HCT116 (cell line): Measurements from ENCODE around the gene MRPL47. TPM values are rescaled to one million over a fixed set of nuclear protein-coding genes. Genes with fewer than 3 reads are reported as not detected.

Experiments used
- ATAC-seq: fragments of 200-7000 bp; cut with Tn5 transposase; 2 replicates; pipeline ENCODE4 v1.9.1; 2020; ENCODE audit warnings: mild to moderate bottlenecking, moderate library complexity
- BruUV-seq: library from RNA; stranded (reverse); fragments of 400-500 nt; replicated peaks from 2 replicates; lab custom pipeline; 2021; lab: Mats Ljungman, UMichigan
- CTCF ChIA-PET: fragments of 300-600 bp; sonication (Branson Sonifier 250); formaldehyde crosslinking; loops from one replicate; lab custom pipeline; 2021; ENCODE audit warnings: antibody characterized with exemption; lab: Charles Lee
- POLR2A ChIA-PET: fragments of 300-600, 350-600 bp; sonication (Branson Sonifier 250); formaldehyde crosslinking; loops from one replicate; lab custom pipeline; 2021; ENCODE audit warnings: antibody characterized with exemption; lab: Charles Lee
- RAD21 ChIA-PET, 2 experiments: fragments of 300-600 bp; sonication (Branson Sonifier 250); formaldehyde crosslinking; loops; one replicate each; lab custom pipeline; 2023; ENCODE audit warnings: low total read pairs in 2 of 2; ENCODE audit not compliant: uncharacterized antibody in 2 of 2, unreplicated experiment in 2 of 2, low non-redundant PET in 1 of 2; lab: Charles Lee
- DNase-seq: peaks from one replicate; pipeline ENCODE4 v3.0.0-alpha.2; 2010; ENCODE audit warnings: low read depth, low spot score
- H2AFZ ChIP-seq: fragments of 200-600 bp; shearing (Covaris generic), sonication (generic); 2 replicates; pipeline ENCODE4 v1.6.1; 2017; ENCODE audit warnings: low read depth, mixed run types, mixed read lengths, antibody characterized with exemption, low read length; ENCODE audit not compliant: poor library complexity, severe bottlenecking
- H3K27ac ChIP-seq: 2 replicates; pipeline ENCODE4 v1.5.1; 2012; ENCODE audit warnings: low read depth, low read length
- H3K27me3 ChIP-seq: fragments of 200-600 bp; sonication (generic); 2 replicates; pipeline ENCODE4 v1.6.1; 2016; ENCODE audit warnings: mixed run types, low read length, mixed read lengths; ENCODE audit not compliant: insufficient read depth
- H3K36me3 ChIP-seq, 2 experiments: fragments of 200-500 bp in 1 of 2; fragments of 200-600 bp in 1 of 2; sonication (Bioruptor generic) in 1 of 2; sonication (generic) in 1 of 2; 2 replicates each; pipeline versions ENCODE4 v1.5.1 to v1.6.1; 2014 to 2016; ENCODE audit warnings: low read length in 2 of 2, inconsistent platforms in 1 of 2, mixed read lengths in 1 of 2, mixed run types in 1 of 2; ENCODE audit not compliant: insufficient read depth in 2 of 2, control insufficient read depth in 1 of 2
- H3K4me1 ChIP-seq, 2 experiments: fragments of 200-600 bp in 1 of 2; sonication (generic) in 1 of 2; 2 replicates each; pipeline versions ENCODE4 v1.5.1 to v1.6.1; 2012 to 2017; ENCODE audit warnings: low read length in 2 of 2, inconsistent platforms in 1 of 2, mild to moderate bottlenecking in 1 of 2, mixed read lengths in 1 of 2, mixed run types in 1 of 2, moderate library complexity in 1 of 2; ENCODE audit not compliant: insufficient read depth in 2 of 2, control insufficient read depth in 1 of 2
- H3K4me2 ChIP-seq: fragments of 200-600 bp; sonication (generic); 2 replicates; pipeline ENCODE4 v1.6.1; 2017; ENCODE audit warnings: mixed run types, low read length, mixed read lengths
- H3K4me3 ChIP-seq, 2 experiments: fragments of 200-600 bp in 1 of 2; sonication (generic) in 1 of 2; replicated peaks in 1 of 2; 2 replicates each; pipeline ENCODE4 v1.5.1; 2011 to 2016; ENCODE audit warnings: low read length in 2 of 2, control low read depth in 1 of 2, low read depth in 1 of 2, mild to moderate bottlenecking in 1 of 2, mixed read lengths in 1 of 2, mixed run types in 1 of 2
- H3K79me2 ChIP-seq: fragments of 200-600 bp; sonication (generic); 2 replicates; pipeline ENCODE4 v1.6.1; 2017; ENCODE audit warnings: mild to moderate bottlenecking, mixed run types, low read length, moderate library complexity, mixed read lengths; ENCODE audit not compliant: insufficient read depth
- H3K9ac ChIP-seq: fragments of 200-600 bp; sonication (generic); 2 replicates; pipeline ENCODE4 v1.6.1; 2016; ENCODE audit warnings: low read length, mixed read lengths
- H3K9me2 ChIP-seq: fragments of 200-600 bp; sonication (generic), shearing (Covaris generic); 2 replicates; pipeline ENCODE4 v1.6.1; 2017; ENCODE audit warnings: mixed run types, mild to moderate bottlenecking, moderate library complexity; ENCODE audit not compliant: insufficient read depth
- H3K9me3 ChIP-seq, 2 experiments: fragments of 200-500 bp in 1 of 2; fragments of 200-600 bp in 1 of 2; sonication (Bioruptor generic) in 1 of 2; sonication (generic) in 1 of 2; 2 replicates each; pipeline ENCODE4 v1.6.1; 2014 to 2017; ENCODE audit warnings: low read length in 2 of 2, mixed read lengths in 2 of 2, inconsistent platforms in 1 of 2, low read depth in 1 of 2, mild to moderate bottlenecking in 1 of 2, mixed run types in 1 of 2, moderate library complexity in 1 of 2; ENCODE audit not compliant: control insufficient read depth in 1 of 2, insufficient read depth in 1 of 2
- H4K20me1 ChIP-seq: fragments of 200-600 bp; sonication (generic), shearing (Covaris generic); 2 replicates; pipeline ENCODE4 v1.6.1; 2017; ENCODE audit warnings: mixed run types, mild to moderate bottlenecking, moderate library complexity; ENCODE audit not compliant: insufficient read depth
- ATF3 ChIP-seq: IDR thresholded peaks from 2 replicates; pipeline ENCODE4 v1.6.1; 2012
- CBX3 ChIP-seq: IDR thresholded peaks from 2 replicates; pipeline ENCODE4 v1.6.1; 2012; ENCODE audit warnings: low read depth
- CTCF ChIP-seq, 3 experiments: fragments of 200-600 bp in 1 of 3; sonication (generic) in 1 of 3; IDR thresholded peaks in 2 of 3; conservative IDR thresholded peaks in 1 of 3; 2 replicates each; pipeline ENCODE4 v1.5.1; 2012 to 2017; ENCODE audit warnings: low read depth in 2 of 3, low read length in 2 of 3, antibody characterized with exemption in 1 of 3, borderline replicate concordance in 1 of 3, control low read depth in 1 of 3, mild to moderate bottlenecking in 1 of 3, mixed read lengths in 1 of 3, mixed run types in 1 of 3, moderate library complexity in 1 of 3; ENCODE audit not compliant: insufficient read depth in 1 of 3
- EZH2 ChIP-seq: fragments of 200-600 bp; sonication (generic); IDR thresholded peaks from 2 replicates; pipeline ENCODE4 v1.6.1; 2017; ENCODE audit warnings: antibody characterized with exemption, mixed run types
- FOSL1 ChIP-seq: IDR thresholded peaks from 2 replicates; pipeline ENCODE4 v1.6.1; 2012; ENCODE audit warnings: low read depth
- JUND ChIP-seq: IDR thresholded peaks from 2 replicates; pipeline ENCODE4 v1.6.1; 2012
- MAX ChIP-seq: IDR thresholded peaks from 2 replicates; pipeline ENCODE4 v1.6.1; 2012
- POLR2A ChIP-seq: IDR thresholded peaks from 2 replicates; pipeline ENCODE4 v1.7.0; 2011; ENCODE audit warnings: borderline replicate concordance; ENCODE audit not compliant: insufficient read depth, insufficient read length; ENCODE audit errors: extremely low read depth
- RAD21 ChIP-seq: IDR thresholded peaks from 2 replicates; pipeline ENCODE4 v1.6.1; 2012; ENCODE audit warnings: low read depth, mild to moderate bottlenecking
- SIN3A ChIP-seq: IDR thresholded peaks from 2 replicates; pipeline ENCODE4 v1.6.1; 2012; ENCODE audit warnings: low read depth
- SP1 ChIP-seq: IDR thresholded peaks from 2 replicates; pipeline ENCODE4 v1.6.1; 2012; ENCODE audit warnings: low read depth
- SRF ChIP-seq: IDR thresholded peaks from 2 replicates; pipeline ENCODE4 v1.6.1; 2012; ENCODE audit warnings: low read depth
- TCF7L2 ChIP-seq: IDR thresholded peaks from 2 replicates; pipeline ENCODE4 v1.7.0; 2011; ENCODE audit warnings: borderline replicate concordance, inconsistent platforms; ENCODE audit not compliant: insufficient read depth, insufficient read length; ENCODE audit errors: extremely low read depth
- ZBTB33 ChIP-seq: IDR thresholded peaks from 2 replicates; pipeline ENCODE4 v1.6.1; 2011; ENCODE audit warnings: mild to moderate bottlenecking, low read length, moderate library complexity; ENCODE audit not compliant: insufficient replicate concordance; ENCODE audit errors: extremely low read depth
- ZFX ChIP-seq: fragments of 450-650 bp; IDR thresholded peaks from 2 replicates; pipeline ENCODE4 v1.6.1; 2017
- ZNF274 ChIP-seq: fragments of 200-500 bp; sonication (Bioruptor generic); IDR thresholded peaks from 2 replicates; pipeline ENCODE4 v1.6.1; 2014; ENCODE audit warnings: mild to moderate bottlenecking, low read depth, low read length, inconsistent platforms
- intact Hi-C: fragments of 100-400 bp; cut with micrococcal nuclease; formaldehyde crosslinking; loops from 2 replicates; pipeline ENCODE4 v1.10.0; 2022
- total RNA-seq: library from RNA; stranded (reverse); gene quantifications from one replicate; pipeline ENCODE4 v1.2.1, GENCODE V29; 2021; ENCODE audit not compliant: unreplicated experiment

The MRPL47 gene
- total RNA-seq, 1 experiment from 2014 or later = 52.3 TPM

GRCh38 chr3:179541596-179541995 lies 62.8 kb downstream of the MRPL47 start:
- BruUV-seq = no TSS peak
- Histone ChIP-seq H3K4me1 (no peaks in the 10 kb centered on the region), H3K27me3 (no peaks in the 10 kb centered on the region), H3K9ac (no peak overlapping the region), H3K79me2 (no peaks in the 10 kb centered on the region), H3K27ac (no peak overlapping the region), H3K4me2 (no peak overlapping the region), H4K20me1 (no peaks in the 10 kb centered on the region), H3K36me3 (no peaks in the 10 kb centered on the region), H3K9me3 (no peaks in the 10 kb centered on the region), H3K9me2 (no peaks in the 10 kb centered on the region), H2AFZ (no peak overlapping the region), H3K4me3 (no peak overlapping the region)
- intact Hi-C loops = no loop called here
- CTCF ChIA-PET = no interaction called here
- POLR2A ChIA-PET = no interaction called here
- RAD21 ChIA-PET = no interaction called here
- TF ChIP-seq RAD21 (no peak), ZNF274 (no peak)
- no peak for ATAC-seq
- DNase-seq = no peak

GRCh38 chr3:179541094-179541493 lies 63.3 kb downstream of the MRPL47 start:
- BruUV-seq = no TSS peak
- Histone ChIP-seq H3K9me2 (no peaks in the 10 kb centered on the region), H3K9ac (no peak overlapping the region), H3K4me1 (no peaks in the 10 kb centered on the region), H3K4me2 (no peak overlapping the region), H3K27me3 (no peaks in the 10 kb centered on the region), H3K9me3 (no peaks in the 10 kb centered on the region), H3K36me3 (no peaks in the 10 kb centered on the region), H2AFZ (no peak overlapping the region), H3K79me2 (no peaks in the 10 kb centered on the region), H3K4me3 (no peak overlapping the region), H4K20me1 (no peaks in the 10 kb centered on the region), H3K27ac (no peak overlapping the region)
- DNase-seq (no peak), ATAC-seq (no peak)
- TF ChIP-seq TCF7L2 (no peak), SP1 (no peak), RAD21 (no peak), POLR2A (no peak), ATF3 (no peak), EZH2 (no peak), SRF (no peak), CTCF (IDR thresholded peaks at IDR 0.05 in 2 of 3, conservative IDR thresholded peaks at IDR 0.05 in 1 of 3; ENCODE audit: borderline replicate concordance in 1 of 3, insufficient read depth in 1 of 3, low read depth in 2 of 3, low read length in 2 of 3) (no peak), ZBTB33 (no peak), ZFX (no peak), MAX (no peak), CBX3 (no peak), JUND (no peak), FOSL1 (no peak), SIN3A (no peak)
- CTCF ChIA-PET = no interaction called here
- POLR2A ChIA-PET = no interaction called here
- intact Hi-C loops = no loop called here
- RAD21 ChIA-PET = no interaction called here
